Thyroid gland (tissue), 4 donors: ENCODE results near the gene HES7.

Experiments used
- POLR2A ChIP-seq, 2 donors: fragments of 450-650 bp; IDR thresholded peaks; one replicate each; pipeline ENCODE4 v1.6.1; 2017; ENCODE audit warnings: antibody characterized with exemption in 2 of 2, mild to moderate bottlenecking in 2 of 2, moderate library complexity in 1 of 2
- TF ChIP-seq, protein P1 (sequence below), 6 experiments: fragments of 200-600 bp in 3 of 6; fragments of 450-650 bp in 3 of 6; sonication (generic) in 3 of 6; IDR thresholded peaks; one replicate each; pipeline ENCODE4 v1.5.1; 2016 to 2019; ENCODE audit warnings: antibody characterized with exemption in 6 of 6, mild to moderate bottlenecking in 2 of 6, inconsistent platforms in 1 of 6, moderate library complexity in 1 of 6

- TF ChIP-seq, protein P1, sequence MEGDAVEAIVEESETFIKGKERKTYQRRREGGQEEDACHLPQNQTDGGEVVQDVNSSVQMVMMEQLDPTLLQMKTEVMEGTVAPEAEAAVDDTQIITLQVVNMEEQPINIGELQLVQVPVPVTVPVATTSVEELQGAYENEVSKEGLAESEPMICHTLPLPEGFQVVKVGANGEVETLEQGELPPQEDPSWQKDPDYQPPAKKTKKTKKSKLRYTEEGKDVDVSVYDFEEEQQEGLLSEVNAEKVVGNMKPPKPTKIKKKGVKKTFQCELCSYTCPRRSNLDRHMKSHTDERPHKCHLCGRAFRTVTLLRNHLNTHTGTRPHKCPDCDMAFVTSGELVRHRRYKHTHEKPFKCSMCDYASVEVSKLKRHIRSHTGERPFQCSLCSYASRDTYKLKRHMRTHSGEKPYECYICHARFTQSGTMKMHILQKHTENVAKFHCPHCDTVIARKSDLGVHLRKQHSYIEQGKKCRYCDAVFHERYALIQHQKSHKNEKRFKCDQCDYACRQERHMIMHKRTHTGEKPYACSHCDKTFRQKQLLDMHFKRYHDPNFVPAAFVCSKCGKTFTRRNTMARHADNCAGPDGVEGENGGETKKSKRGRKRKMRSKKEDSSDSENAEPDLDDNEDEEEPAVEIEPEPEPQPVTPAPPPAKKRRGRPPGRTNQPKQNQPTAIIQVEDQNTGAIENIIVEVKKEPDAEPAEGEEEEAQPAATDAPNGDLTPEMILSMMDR (IDR thresholded peaks at IDR 0.05), result no peak
- no peak for TF ChIP-seq POLR2A (IDR thresholded peaks at IDR 0.05)
Observed at GRCh38 chr17:8148560-8148959, 24.7 kb upstream of the HES7 start.
